H1 (cell line): Measurements from ENCODE around the gene BCL2L13. TPM values are rescaled to one million over a fixed set of nuclear protein-coding genes. Genes with fewer than 3 reads are reported as not detected.

ENCODE experiments used
- CTCF ChIA-PET: fragments of 300-600 bp; sonication (Branson Sonifier 250); formaldehyde crosslinking; loops from one replicate; lab custom pipeline; 2021; ENCODE audit not compliant: partially characterized antibody; lab: Charles Lee
- POLR2A ChIA-PET: fragments of 300-600 bp; sonication (Branson Sonifier 250); formaldehyde crosslinking; loops from one replicate; lab custom pipeline; 2021; ENCODE audit warnings: inconsistent platforms; ENCODE audit not compliant: partially characterized antibody; lab: Charles Lee
- DNase-seq, 2 experiments: peaks; one replicate each; pipeline versions ENCODE4 v3.0.0 to v3.0.0-alpha.2; 2010 to 2022; ENCODE audit warnings: low spot score in 2 of 2, low read depth in 1 of 2, mixed read lengths in 1 of 2
- FAIRE-seq: peaks from 2 replicates; lab custom pipeline; 2011; peaks lifted over from hg19 to GRCh38; lab: Jason Lieb, UNC
- H2AFZ ChIP-seq: 2 replicates; pipeline ENCODE4 v1.8.1; 2012; ENCODE audit warnings: low read length, inconsistent platforms
- H2AK5ac ChIP-seq: 2 replicates; pipeline ENCODE4 v1.6.1; 2013; ENCODE audit warnings: low read depth, low read length
- H2BK120ac ChIP-seq: replicated peaks from 2 replicates; pipeline ENCODE3; 2013; ENCODE audit warnings: low read depth, low read length, inconsistent platforms
- H2BK12ac ChIP-seq: 2 replicates; pipeline ENCODE4 v1.6.1; 2013; ENCODE audit warnings: low read depth, low read length
- H2BK15ac ChIP-seq: 2 replicates; pipeline ENCODE4 v1.6.1; 2013; ENCODE audit warnings: low read length
- H2BK20ac ChIP-seq: 2 replicates; pipeline ENCODE4 v1.6.1; 2013; ENCODE audit warnings: low read length
- H2BK5ac ChIP-seq: 2 replicates; pipeline ENCODE4 v1.6.1; 2013; ENCODE audit warnings: low read depth, low read length
- H3K14ac ChIP-seq: 2 replicates; pipeline ENCODE4 v1.6.1; 2013; ENCODE audit warnings: inconsistent platforms; ENCODE audit not compliant: insufficient read length
- H3K18ac ChIP-seq: 2 replicates; pipeline ENCODE4 v1.6.1; 2013; ENCODE audit warnings: low read length; ENCODE audit errors: extremely low read depth
- H3K23ac ChIP-seq: 2 replicates; pipeline ENCODE4 v1.6.1; 2013; ENCODE audit warnings: inconsistent platforms; ENCODE audit not compliant: insufficient read length
- H3K23me2 ChIP-seq: 2 replicates; pipeline ENCODE4 v1.6.1; 2013; ENCODE audit warnings: low read depth, low read length
- H3K27ac ChIP-seq: 2 replicates; pipeline ENCODE4 v1.6.1; 2011; ENCODE audit warnings: low read depth, low read length, inconsistent platforms
- H3K27me3 ChIP-seq, 4 experiments: replicated peaks in 1 of 4; 1 replicate in 1 of 4; 2 replicates in 3 of 4; pipeline versions ENCODE4 v1.6.1 to v1.8.1; 2011 to 2013; ENCODE audit warnings: low read length in 3 of 4, mild to moderate bottlenecking in 3 of 4, inconsistent platforms in 2 of 4, mixed read lengths in 2 of 4, moderate library complexity in 1 of 4; ENCODE audit not compliant: control insufficient read depth in 3 of 4, insufficient read depth in 3 of 4; ENCODE audit errors: extremely low read depth in 1 of 4
- H3K36me3 ChIP-seq, 4 experiments: 2 replicates each; pipeline versions ENCODE4 v1.6.1 to v1.8.1; 2011 to 2013; ENCODE audit warnings: mild to moderate bottlenecking in 4 of 4, low read length in 3 of 4, moderate library complexity in 2 of 4, control low read depth in 1 of 4, inconsistent platforms in 1 of 4; ENCODE audit not compliant: insufficient read depth in 4 of 4, control insufficient read depth in 2 of 4
- H3K4ac ChIP-seq: replicated peaks from 2 replicates; pipeline ENCODE3; 2013; ENCODE audit warnings: low read length, low read depth, mixed read lengths, inconsistent platforms; ENCODE audit not compliant: insufficient read length
- H3K4me1 ChIP-seq, 4 experiments: replicated peaks in 1 of 4; 1 replicate in 1 of 4; 2 replicates in 3 of 4; pipeline versions ENCODE4 v1.6.1 to v1.8.1; 2011 to 2013; ENCODE audit warnings: low read length in 3 of 4, inconsistent platforms in 2 of 4, mixed read lengths in 1 of 4; ENCODE audit not compliant: insufficient read depth in 4 of 4, control insufficient read depth in 3 of 4
- H3K4me2 ChIP-seq, 2 experiments: 2 replicates each; pipeline versions ENCODE4 v1.6.1 to v1.8.1; 2011 to 2013; ENCODE audit warnings: low read depth in 2 of 2, low read length in 2 of 2, control low read depth in 1 of 2, inconsistent platforms in 1 of 2, mild to moderate bottlenecking in 1 of 2; ENCODE audit not compliant: insufficient read depth in 1 of 2
- H3K4me3 ChIP-seq, 4 experiments: fragments of 200-600, 300-600 bp in 1 of 4; sonication (generic), shearing (Covaris generic), sonication (Bioruptor Twin) in 1 of 4; 2 replicates each; pipeline versions ENCODE4 v1.5.1 to v1.8.1; 2011 to 2016; ENCODE audit warnings: low read length in 4 of 4, low read depth in 3 of 4, control low read depth in 2 of 4, inconsistent platforms in 2 of 4, mild to moderate bottlenecking in 2 of 4, mixed read lengths in 1 of 4, moderate library complexity in 1 of 4; ENCODE audit not compliant: insufficient read depth in 2 of 4; ENCODE audit errors: extremely low read depth in 1 of 4
- H3K56ac ChIP-seq: replicated peaks from 2 replicates; pipeline ENCODE3; 2013; ENCODE audit warnings: low read depth, mild to moderate bottlenecking, mixed read lengths, low read length, inconsistent platforms; ENCODE audit not compliant: insufficient read length
- H3K79me1 ChIP-seq: 2 replicates; pipeline ENCODE4 v1.6.1; 2013; ENCODE audit warnings: low read depth, low read length, control low read depth
- H3K79me2 ChIP-seq, 2 experiments: 2 replicates each; pipeline versions ENCODE4 v1.6.1 to v1.8.1; 2012 to 2013; ENCODE audit warnings: low read length in 2 of 2, mild to moderate bottlenecking in 2 of 2, inconsistent platforms in 1 of 2; ENCODE audit not compliant: insufficient read depth in 2 of 2, control insufficient read depth in 1 of 2
- H3K9ac ChIP-seq, 4 experiments: replicated peaks in 1 of 4; 1 replicate in 1 of 4; 2 replicates in 3 of 4; pipeline versions ENCODE4 v1.6.1 to v1.8.1; 2011 to 2013; ENCODE audit warnings: low read depth in 3 of 4, low read length in 3 of 4, control low read depth in 2 of 4, mild to moderate bottlenecking in 2 of 4, moderate library complexity in 2 of 4, inconsistent platforms in 1 of 4; ENCODE audit errors: extremely low read depth in 1 of 4
- H3K9me3 ChIP-seq, 2 experiments: 2 replicates each; pipeline versions ENCODE4 v1.6.1 to v1.8.1; 2012 to 2013; ENCODE audit warnings: mild to moderate bottlenecking in 2 of 2, moderate library complexity in 2 of 2, control low read depth in 1 of 2, inconsistent platforms in 1 of 2, low read depth in 1 of 2, low read length in 1 of 2, mixed read lengths in 1 of 2; ENCODE audit not compliant: insufficient read depth in 2 of 2
- H4K20me1 ChIP-seq, 2 experiments: replicated peaks in 1 of 2; 2 replicates each; pipeline versions ENCODE3 to v1.8.1; 2011 to 2013; ENCODE audit warnings: inconsistent platforms in 2 of 2, low read length in 2 of 2, mild to moderate bottlenecking in 1 of 2; ENCODE audit not compliant: insufficient read depth in 2 of 2, control insufficient read depth in 1 of 2
- H4K5ac ChIP-seq: 2 replicates; pipeline ENCODE4 v1.6.1; 2013; ENCODE audit warnings: low read length, low read depth, mixed read lengths, inconsistent platforms; ENCODE audit not compliant: insufficient read length
- H4K8ac ChIP-seq: 2 replicates; pipeline ENCODE4 v1.8.0; 2013; ENCODE audit warnings: mild to moderate bottlenecking, moderate library complexity, low read length, inconsistent platforms; ENCODE audit not compliant: insufficient read depth; ENCODE audit errors: extremely low read depth
- H4K91ac ChIP-seq: replicated peaks from 2 replicates; pipeline ENCODE3; 2013; ENCODE audit warnings: low read length, mixed read lengths, inconsistent platforms; ENCODE audit not compliant: insufficient read length
- EZH2 ChIP-seq: fragments of 200-600 bp; sonication (generic); IDR thresholded peaks from 2 replicates; pipeline ENCODE4 v1.7.1; 2012; ENCODE audit warnings: low read depth, mild to moderate bottlenecking, moderate library complexity, low read length, inconsistent platforms; ENCODE audit not compliant: severe bottlenecking
- JUN ChIP-seq: IDR thresholded peaks from 2 replicates; pipeline ENCODE4 v1.6.1; 2011; ENCODE audit warnings: low read depth, mild to moderate bottlenecking, improper control_type of control experiment, low read length
- SP4 ChIP-seq: IDR thresholded peaks from 2 replicates; pipeline ENCODE4 v1.6.1; 2012; ENCODE audit warnings: low read length, inconsistent platforms
- TEAD4 ChIP-seq: IDR thresholded peaks from 2 replicates; pipeline ENCODE4 v1.6.1; 2012; ENCODE audit warnings: low read depth, low read length, inconsistent platforms, mixed read lengths
- WGBS, 2 experiments: shearing (Covaris generic) in 1 of 2; methylation state at CpG; one replicate each; pipeline versions ENCODE4 v1.1.6 to v1.1.7; 2013 to 2015; ENCODE audit warnings: low lambda C conversion rate in 2 of 2, mixed read lengths in 2 of 2, inconsistent platforms in 1 of 2, low coverage in 1 of 2, missing lambda C conversion rate in 1 of 2; ENCODE audit not compliant: insufficient replicate concordance in 2 of 2, insufficient coverage in 1 of 2, insufficient read length in 1 of 2; ENCODE audit errors: extremely low coverage in 1 of 2, missing lambda C conversion rate in 1 of 2; 5-methylcytosine and 5-hydroxymethylcytosine counted together
- polyA plus RNA-seq, 7 experiments: library from polyadenylated mRNA; depleted of rRNA in 3 of 7; stranded (reverse) in 5 of 7; unstranded in 2 of 7; fragments of >200 nt in 5 of 7; fragments of 200-250 nt in 2 of 7; gene quantifications; 1 replicate in 5 of 7; 2 replicates in 1 of 7; 4 replicates in 1 of 7; pipeline versions ENCODE4 v1.2.1 to v1.2.3, GENCODE V29; 2011 to 2013; ENCODE audit warnings: missing spikeins in 2 of 7, mixed read lengths in 2 of 7
- total RNA-seq: library from RNA; stranded (reverse); fragmentation: NEBNext Ultra II Directional; extraction: Animal tissue kit (Norgen Biotek cat#: 25700); gene quantifications from 2 replicates; pipeline ENCODE4 v1.2.1, GENCODE V29; 2021

The BCL2L13 gene
- total and polyA plus RNA-seq, 2 of the 8 experiments (the other 6 are each of a cell fraction or from before 2014, with no cell fraction given) = 20.7 to 35.0 TPM

DNA sequence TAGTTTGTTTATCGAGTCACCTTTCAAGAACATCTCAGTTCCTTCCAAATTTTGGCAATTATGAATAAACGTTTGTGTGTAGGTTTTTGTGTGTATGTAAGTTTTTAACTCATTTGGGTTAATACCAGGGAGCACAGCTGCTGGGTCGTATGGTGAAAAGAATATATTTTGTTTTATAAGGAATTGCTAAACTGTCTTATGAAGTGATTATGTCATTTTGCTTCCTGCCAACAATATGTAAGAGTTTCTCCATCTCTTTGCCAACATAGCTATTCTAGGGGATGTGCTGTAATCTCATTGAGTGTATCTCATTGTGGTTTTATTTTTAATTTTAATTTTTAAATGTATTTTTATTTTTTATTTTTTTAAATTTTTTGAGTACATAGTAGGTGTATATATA is 27.3 kb downstream of the BCL2L13 start:
- Histone ChIP-seq H2BK120ac (no peak overlapping the region), H4K91ac (no peak overlapping the region), H2BK12ac (no peak overlapping the region), H4K8ac (no peak overlapping the region), H3K56ac (no peak overlapping the region), H3K4ac (no peak overlapping the region), H3K79me1 (no peaks in the 10 kb centered on the region; the same call in 1 of the 2 replicates), H3K14ac (no peak overlapping the region), H2AFZ (no peak overlapping the region), H3K4me3 (no peak overlapping the region), H3K36me3 (peaks cover 0 to 18% (median 10%) of the 10 kb centered on the region in 4 experiments; a peak in 6 of 8 replicates), H3K23ac (no peak overlapping the region), H3K79me2 (no peaks in the 10 kb centered on the region), H3K4me1 (no peaks in the 10 kb centered on the region), H3K23me2 (no peaks in the 10 kb centered on the region), H3K27ac (no peak overlapping the region), H2BK20ac (no peak overlapping the region), H3K9ac (no peak overlapping the region), H2BK15ac (no peak overlapping the region), H2AK5ac (no peak overlapping the region), H4K5ac (no peak overlapping the region)
- DNase-seq (no peak), FAIRE-seq (no peak)
- WGBS, 2 experiments = 90% methylated on average over 3 of the region's 3 CpGs; no CpG with 5 or more reads in 1 of the 2 experiments
- ChIA-PET CTCF (no interaction called here), POLR2A (no interaction called here)
- TF ChIP-seq TEAD4 (no peak), SP4 (no peak), EZH2 (no peak), JUN (no peak)
- TF ChIP-seq, all 59 proteins: peak for 0
- no peaks in the 10 kb centered on the region for H3K27me3 ChIP-seq
- H3K9me3 ChIP-seq = peaks cover 7 to 8% of the 10 kb centered on the region in 2 experiments; a peak in 1 of 4 replicates
- no peak overlapping the region for H2BK5ac ChIP-seq
- H3K4me2 ChIP-seq = no peak overlapping the region
- no peak overlapping the region for H3K18ac ChIP-seq
- H4K20me1 ChIP-seq = peaks cover 0 to 2% of the 10 kb centered on the region in 2 experiments
